Neural crest cell (in vitro differentiated cells): ENCODE data around the gene TNK2. TPM values are rescaled to one million over a fixed set of nuclear protein-coding genes. Genes with fewer than 3 reads are reported as not detected.
"Not testable (repeated sequence)": the region's sequence is repeated elsewhere in the genome, so short reads cannot be mapped to it uniquely, and the experiment has no call there.

ENCODE experiments used
- DNase-seq: peaks from one replicate; pipeline ENCODE4 v3.0.0; 2021; ENCODE audit warnings: low read depth, mixed read lengths, low spot score
- H3K27ac Mint-ChIP-seq: one replicate; pipeline ENCODE4 v1.8.0; 2021; ENCODE audit warnings: mild to moderate bottlenecking, mixed read lengths; ENCODE audit not compliant: unreplicated experiment
- H3K27me3 Mint-ChIP-seq: 2 replicates; pipeline ENCODE4 v1.8.0; 2021; ENCODE audit warnings: low read depth, mild to moderate bottlenecking, mixed read lengths
- H3K36me3 Mint-ChIP-seq: 2 replicates; pipeline ENCODE4 v1.8.0; 2021; ENCODE audit warnings: low read depth, mild to moderate bottlenecking, mixed read lengths
- H3K4me1 Mint-ChIP-seq: 2 replicates; pipeline ENCODE4 v1.8.0; 2021; ENCODE audit warnings: mixed read lengths
- H3K4me3 Mint-ChIP-seq: one replicate; pipeline ENCODE4 v1.8.0; 2021; ENCODE audit warnings: mild to moderate bottlenecking, mixed read lengths
- H3K9me3 Mint-ChIP-seq: 2 replicates; pipeline ENCODE4 v1.8.0; 2021; ENCODE audit warnings: mixed read lengths
- total RNA-seq: library from RNA; stranded (reverse); gene quantifications from 2 replicates; pipeline ENCODE4 v1.2.1, GENCODE V29; 2021
- TF ChIP-seq, protein P1 (sequence below): fragments of 200-600 bp; sonication (generic); conservative IDR thresholded peaks from 2 replicates; pipeline ENCODE4 v1.5.0; 2021; ENCODE audit warnings: antibody characterized with exemption, mild to moderate bottlenecking

Gene TNK2
- total RNA-seq, 1 donor from 2014 or later, result 54.9 TPM

DNA sequence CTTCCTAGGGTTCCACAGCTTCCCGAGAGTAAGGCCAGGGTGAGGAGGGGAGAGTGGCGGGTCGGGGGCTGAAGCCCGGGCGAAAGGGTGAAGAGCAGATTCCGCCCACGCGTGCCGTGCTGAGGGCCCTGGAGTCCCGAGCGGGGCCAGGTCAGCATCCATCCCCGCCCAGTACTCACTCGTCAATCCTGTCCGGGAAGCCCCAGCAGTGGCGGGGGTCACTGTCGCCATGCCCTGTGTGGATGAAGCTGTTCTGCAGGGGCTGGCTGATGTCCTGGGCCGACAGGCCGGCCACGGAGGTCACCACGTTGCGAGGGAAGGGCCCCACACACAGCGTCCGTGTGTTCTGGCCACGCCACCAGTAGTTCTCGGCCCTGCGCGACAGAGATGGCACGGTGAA is 36.3 kb downstream of the TNK2 start:
- Mint-ChIP-seq H3K27me3 (no peaks in the 10 kb centered on the region), H3K4me3 (no peak overlapping the region)

GRCh38 chr3:195871686-195872085 is 36.7 kb downstream of the TNK2 start:
- not testable (repeated sequence) for H3K27ac Mint-ChIP-seq, DNase-seq, H3K36me3 Mint-ChIP-seq, H3K9me3 Mint-ChIP-seq, H3K4me3 Mint-ChIP-seq, H3K4me1 Mint-ChIP-seq, H3K27me3 Mint-ChIP-seq

More for the DNA sequence above, 36.3 kb downstream of the TNK2 start:
- peaks cover 4% of the 10 kb centered on the region for H3K36me3 Mint-ChIP-seq
- H3K27ac Mint-ChIP-seq, result no peak overlapping the region
- no peaks in the 10 kb centered on the region for H3K9me3 Mint-ChIP-seq
- no peak for DNase-seq
- no peaks in the 10 kb centered on the region for H3K4me1 Mint-ChIP-seq
- TF ChIP-seq, protein P1, sequence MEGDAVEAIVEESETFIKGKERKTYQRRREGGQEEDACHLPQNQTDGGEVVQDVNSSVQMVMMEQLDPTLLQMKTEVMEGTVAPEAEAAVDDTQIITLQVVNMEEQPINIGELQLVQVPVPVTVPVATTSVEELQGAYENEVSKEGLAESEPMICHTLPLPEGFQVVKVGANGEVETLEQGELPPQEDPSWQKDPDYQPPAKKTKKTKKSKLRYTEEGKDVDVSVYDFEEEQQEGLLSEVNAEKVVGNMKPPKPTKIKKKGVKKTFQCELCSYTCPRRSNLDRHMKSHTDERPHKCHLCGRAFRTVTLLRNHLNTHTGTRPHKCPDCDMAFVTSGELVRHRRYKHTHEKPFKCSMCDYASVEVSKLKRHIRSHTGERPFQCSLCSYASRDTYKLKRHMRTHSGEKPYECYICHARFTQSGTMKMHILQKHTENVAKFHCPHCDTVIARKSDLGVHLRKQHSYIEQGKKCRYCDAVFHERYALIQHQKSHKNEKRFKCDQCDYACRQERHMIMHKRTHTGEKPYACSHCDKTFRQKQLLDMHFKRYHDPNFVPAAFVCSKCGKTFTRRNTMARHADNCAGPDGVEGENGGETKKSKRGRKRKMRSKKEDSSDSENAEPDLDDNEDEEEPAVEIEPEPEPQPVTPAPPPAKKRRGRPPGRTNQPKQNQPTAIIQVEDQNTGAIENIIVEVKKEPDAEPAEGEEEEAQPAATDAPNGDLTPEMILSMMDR, result no peak

DNA sequence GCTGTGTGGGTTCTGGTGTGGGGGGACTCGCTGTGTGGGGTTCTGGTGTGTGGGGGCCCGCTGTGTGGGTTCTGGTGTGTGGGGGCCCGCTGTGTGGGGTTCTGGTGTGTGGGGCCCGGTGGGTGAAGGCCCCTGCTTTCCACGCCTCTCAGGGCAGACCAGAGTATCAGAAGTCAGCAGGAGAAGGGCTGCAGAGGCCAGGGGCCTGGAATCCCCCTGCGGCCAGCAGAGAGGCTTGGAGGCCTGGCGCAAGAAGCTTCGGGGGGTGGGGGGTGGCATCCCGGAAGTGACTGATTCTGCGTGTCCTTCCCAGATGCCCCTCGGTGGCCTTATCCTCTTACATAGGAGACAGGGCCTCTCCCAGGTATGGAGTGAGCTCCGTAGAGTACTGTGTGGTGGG is 37.4 kb downstream of the TNK2 start:
- no peak overlapping the region for H3K4me3 Mint-ChIP-seq

DNA sequence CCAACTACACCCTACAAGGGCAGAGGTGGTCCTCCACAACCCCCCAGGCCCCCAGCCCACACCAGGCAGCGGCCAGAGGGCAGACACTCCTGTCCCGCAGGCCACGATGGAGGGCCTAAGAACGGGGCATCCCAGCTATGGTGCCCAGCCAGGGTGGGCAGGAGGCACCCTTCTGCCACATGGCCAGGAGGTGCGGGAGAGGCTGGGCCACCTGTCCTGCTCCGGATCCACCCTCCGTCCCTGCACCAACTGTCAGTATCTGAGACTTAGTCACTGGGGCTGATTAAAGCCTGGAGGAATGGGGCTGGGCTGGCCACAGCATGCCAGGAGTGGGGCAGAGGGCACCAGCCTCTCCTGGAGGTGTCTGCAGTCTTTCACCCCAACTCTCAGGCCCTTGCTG is 37.9 kb downstream of the TNK2 start:
- DNase-seq, result no peak
- no peaks in the 10 kb centered on the region for H3K4me1 Mint-ChIP-seq
- no peaks in the 10 kb centered on the region for H3K27me3 Mint-ChIP-seq
- no peaks in the 10 kb centered on the region for H3K9me3 Mint-ChIP-seq
- TF ChIP-seq, protein P1, result no peak
- H3K36me3 Mint-ChIP-seq, result no peaks in the 10 kb centered on the region
- H3K27ac Mint-ChIP-seq, result no peak overlapping the region
- no peak overlapping the region for H3K4me3 Mint-ChIP-seq

More for the DNA sequence above, 37.4 kb downstream of the TNK2 start:
- H3K9me3 Mint-ChIP-seq, result no peaks in the 10 kb centered on the region
- H3K27me3 Mint-ChIP-seq, result no peaks in the 10 kb centered on the region
- DNase-seq, result no peak
- no peak overlapping the region for H3K27ac Mint-ChIP-seq
- H3K4me1 Mint-ChIP-seq, result no peaks in the 10 kb centered on the region
- peaks cover under 1% of the 10 kb centered on the region for H3K36me3 Mint-ChIP-seq
- TF ChIP-seq, protein P1, result no peak

GRCh38 chr3:195869413-195870001 is 38.8 kb downstream of the TNK2 start:
- DNase-seq, result no peak
- Mint-ChIP-seq H3K27me3 (no peaks in the 10 kb centered on the region), H3K4me3 (no peak overlapping the region), H3K4me1 (no peaks in the 10 kb centered on the region), H3K27ac (no peak overlapping the region), H3K36me3 (no peaks in the 10 kb centered on the region), H3K9me3 (no peaks in the 10 kb centered on the region)
- TF ChIP-seq, protein P1, result no peak

GRCh38 chr3:195868866-195869412 is 39.4 kb downstream of the TNK2 start:
- no peak overlapping the region for H3K4me3 Mint-ChIP-seq
- TF ChIP-seq, protein P1, result no peak
- no peaks in the 10 kb centered on the region for H3K4me1 Mint-ChIP-seq
- H3K27ac Mint-ChIP-seq, result no peak overlapping the region
- H3K27me3 Mint-ChIP-seq, result no peaks in the 10 kb centered on the region
- H3K9me3 Mint-ChIP-seq, result no peaks in the 10 kb centered on the region
- no peak for DNase-seq
- no peaks in the 10 kb centered on the region for H3K36me3 Mint-ChIP-seq
